ENCODE results near the gene PPCDC. TPM values are rescaled to one million over a fixed set of nuclear protein-coding genes. Genes with fewer than 3 reads are reported as not detected.

PPCDC gene
- total and polyA plus RNA-seq, 4 donors, result 7.4 to 9.3 (median 8.4) TPM

DNA sequence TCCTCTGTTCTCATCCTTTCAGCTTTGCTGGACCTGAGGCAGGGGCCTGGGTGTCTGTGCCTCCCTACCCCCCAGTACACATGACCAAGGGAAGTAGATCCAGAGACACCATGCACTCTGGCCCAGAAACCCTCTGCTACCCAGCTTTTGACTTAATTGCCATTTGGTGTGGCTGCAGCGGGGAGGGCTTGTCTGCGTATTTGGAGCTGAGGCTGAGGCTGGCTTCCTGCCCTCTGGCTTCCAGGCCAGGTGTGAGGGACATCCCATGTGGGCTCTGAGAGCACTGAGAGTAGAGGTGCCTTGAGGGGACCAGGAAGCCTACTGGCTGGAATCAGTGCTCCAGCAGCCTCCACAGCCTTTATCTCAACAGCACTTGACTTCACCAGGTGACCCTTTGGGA, 26.9 kb downstream of the PPCDC start:
- DNase-seq (ENCODE audit: low spot score), result no peak
- peaks cover 0 to 19% (median 9%) of the 10 kb centered on the region in 4 donors for H3K4me1 ChIP-seq (ENCODE audit: control insufficient read depth in 4 of 4, insufficient read depth in 4 of 4, low read length in 3 of 4)
- TF ChIP-seq FOXA1 (IDR thresholded peaks at IDR 0.05) (no peak), TAF1 (conservative IDR thresholded peaks at IDR 0.05) (no peak), RXRA (IDR thresholded peaks at IDR 0.05) (no peak), MAX (IDR thresholded peaks at IDR 0.05) (no peak), FOXA2 (IDR thresholded peaks at IDR 0.05) (no peak)
- TF ChIP-seq, protein P1, sequence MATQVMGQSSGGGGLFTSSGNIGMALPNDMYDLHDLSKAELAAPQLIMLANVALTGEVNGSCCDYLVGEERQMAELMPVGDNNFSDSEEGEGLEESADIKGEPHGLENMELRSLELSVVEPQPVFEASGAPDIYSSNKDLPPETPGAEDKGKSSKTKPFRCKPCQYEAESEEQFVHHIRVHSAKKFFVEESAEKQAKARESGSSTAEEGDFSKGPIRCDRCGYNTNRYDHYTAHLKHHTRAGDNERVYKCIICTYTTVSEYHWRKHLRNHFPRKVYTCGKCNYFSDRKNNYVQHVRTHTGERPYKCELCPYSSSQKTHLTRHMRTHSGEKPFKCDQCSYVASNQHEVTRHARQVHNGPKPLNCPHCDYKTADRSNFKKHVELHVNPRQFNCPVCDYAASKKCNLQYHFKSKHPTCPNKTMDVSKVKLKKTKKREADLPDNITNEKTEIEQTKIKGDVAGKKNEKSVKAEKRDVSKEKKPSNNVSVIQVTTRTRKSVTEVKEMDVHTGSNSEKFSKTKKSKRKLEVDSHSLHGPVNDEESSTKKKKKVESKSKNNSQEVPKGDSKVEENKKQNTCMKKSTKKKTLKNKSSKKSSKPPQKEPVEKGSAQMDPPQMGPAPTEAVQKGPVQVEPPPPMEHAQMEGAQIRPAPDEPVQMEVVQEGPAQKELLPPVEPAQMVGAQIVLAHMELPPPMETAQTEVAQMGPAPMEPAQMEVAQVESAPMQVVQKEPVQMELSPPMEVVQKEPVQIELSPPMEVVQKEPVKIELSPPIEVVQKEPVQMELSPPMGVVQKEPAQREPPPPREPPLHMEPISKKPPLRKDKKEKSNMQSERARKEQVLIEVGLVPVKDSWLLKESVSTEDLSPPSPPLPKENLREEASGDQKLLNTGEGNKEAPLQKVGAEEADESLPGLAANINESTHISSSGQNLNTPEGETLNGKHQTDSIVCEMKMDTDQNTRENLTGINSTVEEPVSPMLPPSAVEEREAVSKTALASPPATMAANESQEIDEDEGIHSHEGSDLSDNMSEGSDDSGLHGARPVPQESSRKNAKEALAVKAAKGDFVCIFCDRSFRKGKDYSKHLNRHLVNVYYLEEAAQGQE (IDR thresholded peaks at IDR 0.05), result no peak
- no peaks in the 10 kb centered on the region for H3K9me3 ChIP-seq (ENCODE audit: control insufficient read depth in 4 of 4, low read length in 3 of 4)
- no peak overlapping the region for H3K27ac ChIP-seq (ENCODE audit: low read depth in 1 of 2, low read length in 2 of 2)
- no peaks in the 10 kb centered on the region for H3K36me3 ChIP-seq (ENCODE audit: control insufficient read depth in 4 of 4, insufficient read depth in 3 of 4, low read depth in 1 of 4, low read length in 3 of 4)
- no peak overlapping the region for H3K4me3 ChIP-seq (ENCODE audit: low read depth in 1 of 3, low read length in 3 of 3)
- no peak overlapping the region for H3K9ac ChIP-seq (ENCODE audit: low read depth in 1 of 2, low read length in 2 of 2)
- WGBS, result 98% methylated on average over 2 of the region's 2 CpGs
- H3K27me3 ChIP-seq (ENCODE audit: control insufficient read depth in 4 of 4, insufficient read depth in 4 of 4, low read length in 3 of 4), result no peaks in the 10 kb centered on the region

DNA sequence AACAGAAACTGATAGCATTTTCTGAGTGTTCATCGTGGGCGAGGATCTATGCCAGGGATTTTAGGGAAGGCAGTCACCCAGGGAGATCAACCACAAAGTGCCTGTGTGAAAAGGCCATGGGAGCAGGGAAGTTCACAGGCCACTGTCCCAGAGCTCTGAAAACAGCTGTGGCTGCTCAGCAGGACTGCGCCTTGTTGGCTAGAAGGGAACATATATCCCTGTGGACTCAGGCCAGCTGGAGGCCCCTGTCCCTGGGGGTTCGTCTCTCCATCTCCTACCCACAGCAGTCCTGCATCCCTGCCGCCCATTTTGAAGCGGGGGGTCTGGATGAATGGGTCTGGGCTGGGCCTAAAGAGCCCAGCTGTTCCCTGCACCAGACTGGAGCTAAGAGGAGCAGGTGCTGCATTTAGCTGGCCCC, 27.8 kb downstream of the PPCDC start:
- Histone ChIP-seq H3K36me3 (ENCODE audit: control insufficient read depth in 4 of 4, insufficient read depth in 3 of 4, low read depth in 1 of 4, low read length in 3 of 4) (no peaks in the 10 kb centered on the region), H3K4me1 (ENCODE audit: control insufficient read depth in 4 of 4, insufficient read depth in 4 of 4, low read length in 3 of 4) (peaks cover 0 to 17% (median 8%) of the 10 kb centered on the region in 4 donors)

DNA sequence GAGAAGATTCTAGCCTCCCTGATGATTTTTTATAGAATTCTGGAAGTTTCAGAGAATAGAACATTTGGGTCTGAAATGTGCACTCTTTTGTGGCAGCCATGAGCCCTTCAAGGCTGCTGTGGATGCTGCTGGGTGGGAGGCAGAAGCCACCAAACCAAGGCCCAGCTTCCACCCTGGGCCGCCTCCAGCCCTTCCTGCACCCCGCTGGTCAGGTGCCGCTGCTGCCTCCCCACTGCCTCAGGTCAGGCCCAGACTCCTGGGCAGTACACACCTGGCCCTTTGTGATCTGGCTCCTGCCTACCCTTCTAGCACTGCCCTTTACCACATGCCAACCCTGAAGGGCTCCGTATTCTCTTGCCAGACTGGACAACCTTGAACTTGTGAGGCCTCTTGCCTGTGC, 28.3 kb downstream of the PPCDC start:
- H3K9ac ChIP-seq (ENCODE audit: low read depth in 1 of 2, low read length in 2 of 2), result no peak overlapping the region
- DNase-seq (ENCODE audit: low spot score), result no peak
- no peak overlapping the region for H3K27ac ChIP-seq (ENCODE audit: low read depth in 1 of 2, low read length in 2 of 2)
- H3K4me3 ChIP-seq (ENCODE audit: low read depth in 1 of 3, low read length in 3 of 3), result no peak overlapping the region
- no peaks in the 10 kb centered on the region for H3K27me3 ChIP-seq (ENCODE audit: control insufficient read depth in 4 of 4, insufficient read depth in 4 of 4, low read length in 3 of 4)
- no peak for TF ChIP-seq HNF4A (conservative IDR thresholded peaks at IDR 0.05)
- TF ChIP-seq, protein P2, sequence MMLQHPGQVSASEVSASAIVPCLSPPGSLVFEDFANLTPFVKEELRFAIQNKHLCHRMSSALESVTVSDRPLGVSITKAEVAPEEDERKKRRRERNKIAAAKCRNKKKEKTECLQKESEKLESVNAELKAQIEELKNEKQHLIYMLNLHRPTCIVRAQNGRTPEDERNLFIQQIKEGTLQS (IDR thresholded peaks at IDR 0.05), result no peak
- no peak for TF ChIP-seq SP1 (IDR thresholded peaks at IDR 0.05)
- no peak for TF ChIP-seq RXRA (IDR thresholded peaks at IDR 0.05)
- TF ChIP-seq, protein P1 (IDR thresholded peaks at IDR 0.05), result no peak
- TF ChIP-seq YY1 (IDR thresholded peaks at IDR 0.05), result no peak
- no peak for TF ChIP-seq MAX (IDR thresholded peaks at IDR 0.05)
- no peak for TF ChIP-seq GABPA (IDR thresholded peaks at IDR 0.05 in 1 of 2, conservative IDR thresholded peaks at IDR 0.05 in 1 of 2)
- TF ChIP-seq FOXA1 (IDR thresholded peaks at IDR 0.05), result no peak
- TF ChIP-seq, protein P3, sequence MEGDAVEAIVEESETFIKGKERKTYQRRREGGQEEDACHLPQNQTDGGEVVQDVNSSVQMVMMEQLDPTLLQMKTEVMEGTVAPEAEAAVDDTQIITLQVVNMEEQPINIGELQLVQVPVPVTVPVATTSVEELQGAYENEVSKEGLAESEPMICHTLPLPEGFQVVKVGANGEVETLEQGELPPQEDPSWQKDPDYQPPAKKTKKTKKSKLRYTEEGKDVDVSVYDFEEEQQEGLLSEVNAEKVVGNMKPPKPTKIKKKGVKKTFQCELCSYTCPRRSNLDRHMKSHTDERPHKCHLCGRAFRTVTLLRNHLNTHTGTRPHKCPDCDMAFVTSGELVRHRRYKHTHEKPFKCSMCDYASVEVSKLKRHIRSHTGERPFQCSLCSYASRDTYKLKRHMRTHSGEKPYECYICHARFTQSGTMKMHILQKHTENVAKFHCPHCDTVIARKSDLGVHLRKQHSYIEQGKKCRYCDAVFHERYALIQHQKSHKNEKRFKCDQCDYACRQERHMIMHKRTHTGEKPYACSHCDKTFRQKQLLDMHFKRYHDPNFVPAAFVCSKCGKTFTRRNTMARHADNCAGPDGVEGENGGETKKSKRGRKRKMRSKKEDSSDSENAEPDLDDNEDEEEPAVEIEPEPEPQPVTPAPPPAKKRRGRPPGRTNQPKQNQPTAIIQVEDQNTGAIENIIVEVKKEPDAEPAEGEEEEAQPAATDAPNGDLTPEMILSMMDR (IDR thresholded peaks at IDR 0.05; ENCODE audit: low read depth, low read length, missing input control), result no peak
- no peak for TF ChIP-seq NR2F2 (IDR thresholded peaks at IDR 0.05)
- H3K9me3 ChIP-seq (ENCODE audit: control insufficient read depth in 4 of 4, low read length in 3 of 4), result no peaks in the 10 kb centered on the region
- H3K36me3 ChIP-seq (ENCODE audit: control insufficient read depth in 4 of 4, insufficient read depth in 3 of 4, low read depth in 1 of 4, low read length in 3 of 4), result no peaks in the 10 kb centered on the region
- 84% methylated on average over 4 of the region's 4 CpGs for WGBS
- peaks cover 0 to 12% (median 6%) of the 10 kb centered on the region in 4 donors for H3K4me1 ChIP-seq (ENCODE audit: control insufficient read depth in 4 of 4, insufficient read depth in 4 of 4, low read length in 3 of 4)

More for the DNA sequence above, 27.8 kb downstream of the PPCDC start:
- H3K9ac ChIP-seq (ENCODE audit: low read depth in 1 of 2, low read length in 2 of 2), result no peak overlapping the region
- DNase-seq (ENCODE audit: low spot score), result no peak
- H3K4me3 ChIP-seq (ENCODE audit: low read depth in 1 of 3, low read length in 3 of 3), result no peak overlapping the region
- WGBS, result 90% methylated on average over 6 of the region's 6 CpGs
- no peaks in the 10 kb centered on the region for H3K9me3 ChIP-seq (ENCODE audit: control insufficient read depth in 4 of 4, low read length in 3 of 4)
- H3K27ac ChIP-seq (ENCODE audit: low read depth in 1 of 2, low read length in 2 of 2), result no peak overlapping the region
- TF ChIP-seq SP1 (IDR thresholded peaks at IDR 0.05), result no peak
- TF ChIP-seq JUND (IDR thresholded peaks at IDR 0.05), result no peak
- TF ChIP-seq FOXA1 (IDR thresholded peaks at IDR 0.05), result no peak
- peak; percentile 79 for TF ChIP-seq NR2F2 (IDR thresholded peaks at IDR 0.05)
- no peak for TF ChIP-seq TAF1 (conservative IDR thresholded peaks at IDR 0.05)
- TF ChIP-seq YY1 (IDR thresholded peaks at IDR 0.05), result no peak
- TF ChIP-seq EGR1 (IDR thresholded peaks at IDR 0.05; ENCODE audit: low read depth in 2 of 2), result no peak
- H3K27me3 ChIP-seq (ENCODE audit: control insufficient read depth in 4 of 4, insufficient read depth in 4 of 4, low read length in 3 of 4), result no peaks in the 10 kb centered on the region
